GM19395 (cell line): Measurements from ENCODE around the gene TTC4.
"Not testable (repeated sequence)": the region's sequence is repeated elsewhere in the genome, so short reads cannot be mapped to it uniquely, and the experiment has no call there.

ENCODE experiments used
- ATAC-seq: cut with Tn5 transposase; IDR thresholded peaks from one replicate; pipeline ENCODE4 v1.9.1; 2021; ENCODE audit warnings: mild to moderate bottlenecking, moderate library complexity; ENCODE audit not compliant: unreplicated experiment

TTC4 gene

DNA sequence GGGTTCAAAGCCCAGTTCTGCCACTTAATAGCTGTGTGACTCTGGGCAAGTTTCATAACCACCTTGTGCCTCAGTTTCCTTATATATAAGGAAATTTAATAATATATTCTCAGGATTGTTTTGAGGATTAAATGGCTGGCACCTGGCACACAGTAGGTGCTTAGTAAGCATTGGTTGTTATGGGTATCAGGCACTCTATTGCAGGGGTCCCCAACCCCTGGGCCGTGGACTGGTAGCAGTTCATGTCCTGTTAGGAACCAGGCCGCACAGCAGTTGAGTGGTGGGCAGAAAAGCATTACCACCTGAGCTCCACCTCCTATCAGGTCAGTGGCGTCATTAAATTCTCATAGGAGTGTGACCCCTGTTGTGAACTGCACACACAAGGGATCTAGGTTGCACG, 30.2 kb downstream of the TTC4 start:
- ATAC-seq = no peak

DNA sequence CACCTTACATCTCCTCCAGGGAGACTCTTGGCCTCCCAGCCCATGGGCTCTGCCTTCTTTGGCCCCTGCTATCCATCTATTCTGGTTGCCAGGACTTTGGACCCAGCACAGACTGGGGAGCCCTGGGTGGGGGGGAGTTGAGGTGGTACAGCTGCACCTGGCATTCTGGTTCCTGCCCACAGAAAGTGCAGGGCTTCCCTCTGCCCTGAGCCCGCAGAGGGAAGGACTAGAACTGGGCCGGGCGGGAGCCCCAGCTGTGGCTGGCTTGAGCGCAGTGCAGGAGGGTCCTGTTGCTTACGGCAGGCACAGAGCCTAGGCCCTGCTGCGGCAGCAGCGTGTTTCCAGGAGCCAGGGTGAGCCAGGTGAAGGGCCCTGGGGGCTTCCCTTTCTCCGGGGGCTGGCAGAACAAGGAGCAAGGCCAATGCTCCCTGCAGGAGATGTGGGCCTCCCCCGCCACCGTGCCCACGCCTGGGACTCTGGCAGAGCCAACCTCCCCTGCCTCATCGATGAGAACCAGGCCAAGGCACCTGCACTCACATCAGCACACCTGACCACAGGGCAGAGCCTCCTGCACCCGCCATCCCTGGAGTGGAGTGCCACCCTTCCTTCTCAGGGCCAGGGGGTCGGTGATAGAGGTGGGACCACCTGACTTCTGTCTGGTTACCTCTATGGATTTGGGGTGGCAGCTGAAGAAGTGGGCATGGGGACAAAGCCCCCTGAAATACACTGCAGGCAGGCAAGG, 32.6 kb downstream of the TTC4 start:
- no peak for ATAC-seq

DNA sequence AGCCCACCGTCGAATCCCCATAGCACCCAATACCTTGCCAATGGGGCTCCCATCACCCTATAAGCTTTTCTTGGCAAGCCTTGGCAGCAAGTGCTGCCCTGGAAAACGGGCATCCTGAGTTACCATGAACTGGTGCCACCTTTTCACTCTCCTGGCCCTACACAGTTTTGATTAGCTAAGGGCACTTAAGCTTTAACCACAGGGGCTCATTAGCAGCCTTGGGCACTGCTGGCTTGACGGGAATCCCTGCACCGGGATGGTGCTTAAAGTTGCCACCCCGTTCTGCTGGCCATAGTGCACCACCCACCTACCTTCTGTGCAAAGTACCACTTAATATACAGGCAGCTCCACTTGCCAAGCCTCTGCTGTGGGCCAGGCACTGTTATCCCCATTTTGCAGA, 34.9 kb downstream of the TTC4 start:
- no peak for ATAC-seq

DNA sequence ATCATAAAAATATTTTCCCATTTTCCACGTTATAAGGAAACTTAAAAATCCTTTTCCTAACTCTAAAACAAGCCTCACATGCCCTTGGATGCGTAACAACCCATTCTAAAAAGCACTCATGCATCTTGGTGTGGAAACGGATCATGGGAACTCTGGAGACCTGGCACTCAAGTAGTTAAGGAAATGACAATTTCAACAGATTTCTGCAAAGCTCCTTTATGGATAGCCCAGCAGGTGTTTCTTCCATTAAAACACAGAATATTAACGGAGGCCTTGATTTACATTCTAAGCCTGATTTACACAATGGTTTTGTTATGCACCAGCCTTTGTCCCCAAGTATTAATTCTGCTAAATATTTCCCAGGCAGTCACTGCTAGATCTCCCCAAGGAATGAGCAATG, 35.8 kb downstream of the TTC4 start:
- no peak for ATAC-seq

DNA sequence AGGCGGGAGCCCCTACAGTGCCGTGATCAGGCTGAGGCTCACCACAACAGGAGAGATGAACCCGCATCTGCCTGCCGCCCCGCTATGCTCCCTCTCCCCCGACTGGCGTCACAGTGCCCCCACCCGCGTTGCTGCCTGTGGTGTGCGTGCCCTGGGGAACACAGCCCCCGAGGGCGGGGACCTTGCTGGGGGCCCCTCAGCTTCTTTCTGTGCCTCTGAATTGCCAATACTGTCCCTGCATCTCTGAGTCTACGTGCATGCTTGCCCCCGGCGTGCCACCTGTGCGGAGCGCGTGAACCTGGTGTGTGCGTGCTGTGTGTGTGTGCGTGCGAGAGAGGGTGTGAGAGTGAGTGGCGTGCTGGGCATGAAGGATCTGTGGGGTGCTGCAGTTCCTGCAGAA, 38.4 kb downstream of the TTC4 start:
- ATAC-seq = no peak

DNA sequence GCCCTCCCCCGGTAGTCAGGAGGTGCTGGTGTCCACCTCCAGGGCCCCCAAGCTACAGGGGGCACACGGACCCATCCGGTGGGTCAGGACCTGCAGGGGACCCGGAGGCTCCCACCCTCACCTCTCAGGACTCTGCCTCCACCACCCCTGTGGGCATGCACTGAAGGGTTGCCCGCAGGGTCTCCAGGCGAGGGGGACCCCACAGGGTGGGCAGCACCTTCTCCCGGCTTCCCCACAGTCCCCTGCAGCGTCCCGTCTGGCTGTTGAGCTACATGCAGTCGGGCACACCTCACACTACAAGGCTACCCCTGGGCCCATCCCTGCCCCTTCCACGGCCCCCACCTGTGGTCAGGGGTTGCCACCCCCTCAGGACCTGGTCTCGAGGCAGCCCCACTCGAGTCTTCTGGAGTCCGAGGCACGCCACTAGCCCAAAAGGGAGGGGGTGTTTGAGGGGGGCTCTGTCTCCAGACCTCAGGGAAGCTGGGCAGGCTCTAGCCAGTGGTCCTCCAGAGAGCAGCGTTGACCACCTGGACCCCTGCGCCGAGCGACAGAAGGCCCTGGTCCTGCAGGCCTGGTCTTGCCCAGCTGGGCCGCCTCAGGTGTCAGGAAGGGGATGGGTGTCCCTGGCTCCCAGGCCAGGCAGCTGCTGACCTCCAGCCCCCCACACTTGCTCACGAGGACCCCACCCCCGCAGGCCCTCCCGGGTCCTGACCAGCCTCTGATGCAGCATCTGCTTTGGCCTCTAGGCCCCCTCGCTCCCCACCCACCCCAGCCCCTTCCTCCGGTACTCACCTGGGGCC, 39.0 kb downstream of the TTC4 start:
- no peak for ATAC-seq

DNA sequence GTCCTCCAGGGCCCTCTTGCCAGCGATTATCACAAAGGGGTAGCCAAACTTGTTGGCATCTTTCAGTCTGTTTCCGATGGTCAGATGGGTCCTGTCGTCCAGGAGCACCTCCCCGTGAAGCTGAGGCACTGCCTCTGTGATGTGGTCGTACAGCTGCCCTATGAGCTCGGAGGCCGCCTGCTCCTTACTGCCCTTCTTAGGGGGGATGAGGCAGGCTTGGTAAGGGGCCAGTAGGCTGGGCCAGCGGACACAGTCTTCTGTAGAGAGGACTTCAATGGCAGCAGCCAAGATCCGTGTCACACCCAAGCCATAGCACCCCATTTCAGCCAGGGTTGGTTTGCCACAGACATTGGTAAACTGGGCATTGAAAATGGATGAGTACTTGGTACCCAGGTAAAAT, 42.2 kb downstream of the TTC4 start:
- ATAC-seq = no peak

DNA sequence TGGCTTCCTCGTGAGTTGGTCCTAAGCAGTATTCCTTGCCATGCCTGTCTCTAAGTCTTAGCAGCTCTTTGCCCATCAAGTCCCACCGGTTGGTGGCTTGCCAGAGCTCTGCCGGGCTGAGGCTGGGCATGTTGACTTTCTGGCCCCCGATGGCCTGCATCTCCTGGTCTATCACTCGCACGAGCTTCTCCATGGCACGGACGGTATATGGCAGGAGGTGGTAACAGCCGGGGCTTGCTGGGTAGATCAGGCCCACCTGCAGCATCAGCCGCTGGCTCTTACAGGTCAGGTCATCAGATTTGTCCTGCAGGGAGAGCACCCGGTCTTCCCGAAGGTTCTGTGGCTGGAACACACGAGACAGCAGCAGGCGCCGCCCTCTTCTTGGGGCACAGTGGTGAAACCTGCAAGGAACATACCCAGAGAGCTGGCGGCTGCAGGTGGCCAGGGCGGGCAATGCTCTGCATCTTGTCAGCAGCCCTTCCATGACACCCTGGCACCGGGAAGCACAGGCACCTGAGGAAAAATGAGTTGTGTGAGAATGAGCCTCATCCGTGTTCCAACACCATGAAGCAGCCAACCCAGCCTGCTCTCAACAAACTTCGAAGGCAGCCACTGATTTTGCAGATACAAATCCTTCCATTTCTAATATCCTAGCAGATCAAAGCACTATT, 43.2 kb downstream of the TTC4 start:
- ATAC-seq = no peak

DNA sequence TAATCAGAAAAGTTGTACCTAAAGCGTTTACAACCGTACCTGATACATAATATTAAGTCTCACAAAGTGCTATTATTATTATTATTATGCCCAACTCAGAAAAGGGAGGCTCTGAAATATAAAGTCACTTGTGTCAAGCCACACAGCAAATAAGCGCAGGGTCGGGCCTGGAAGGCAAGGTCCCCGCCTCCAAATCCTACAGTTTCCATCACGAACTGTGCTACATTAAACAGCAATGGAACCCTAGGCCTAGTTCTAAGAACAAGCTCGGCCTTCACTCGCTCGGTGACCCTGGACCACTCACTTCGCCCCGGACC, 48.1 kb downstream of the TTC4 start:
- no peak for ATAC-seq

DNA sequence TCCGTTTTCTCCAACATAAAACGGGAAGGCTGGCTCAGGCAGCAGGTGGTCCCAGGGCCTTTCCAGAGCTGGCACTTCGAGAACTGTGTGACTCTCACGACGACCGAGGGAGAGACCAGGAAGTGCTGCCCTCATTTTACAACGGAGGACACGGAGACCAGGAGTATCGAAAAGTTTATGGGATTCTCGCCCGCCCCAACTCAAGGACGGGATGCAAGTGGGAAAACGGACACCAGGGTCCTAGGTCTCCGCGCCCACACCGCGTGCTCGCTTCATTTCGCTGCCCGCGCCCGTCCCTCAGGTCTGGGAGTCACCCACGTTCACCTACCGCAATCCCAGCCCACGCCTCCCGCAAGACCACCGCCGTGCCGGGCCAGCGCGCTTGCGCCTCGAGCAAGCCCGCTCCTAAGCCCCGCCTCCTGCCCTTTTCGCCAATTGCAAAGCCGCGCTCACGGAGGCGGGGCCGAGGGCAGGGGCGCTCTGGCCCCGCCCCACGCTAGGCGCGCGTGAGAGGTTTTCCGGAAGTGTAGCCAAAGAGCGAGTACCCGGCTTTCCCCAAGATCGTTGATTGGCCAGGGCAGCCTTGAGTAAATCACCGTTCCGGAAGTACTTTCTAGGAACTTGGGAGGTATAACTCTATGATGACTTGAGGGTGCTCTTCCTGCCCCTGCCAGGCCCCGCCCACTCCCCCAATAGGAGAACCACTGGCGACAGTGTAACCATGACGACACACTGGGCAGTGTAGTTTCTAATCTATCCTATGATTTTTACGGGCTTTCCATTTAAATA, 48.7 kb downstream of the TTC4 start, which contains the start of gene PARS2:
Gene PARS2 (minus strand): TSS at position 391 of the 789 bp plus-strand sequence. CDS start 5,362 bp downstream, outside the sequence.
- ATAC-seq = peak; percentile 97

DNA sequence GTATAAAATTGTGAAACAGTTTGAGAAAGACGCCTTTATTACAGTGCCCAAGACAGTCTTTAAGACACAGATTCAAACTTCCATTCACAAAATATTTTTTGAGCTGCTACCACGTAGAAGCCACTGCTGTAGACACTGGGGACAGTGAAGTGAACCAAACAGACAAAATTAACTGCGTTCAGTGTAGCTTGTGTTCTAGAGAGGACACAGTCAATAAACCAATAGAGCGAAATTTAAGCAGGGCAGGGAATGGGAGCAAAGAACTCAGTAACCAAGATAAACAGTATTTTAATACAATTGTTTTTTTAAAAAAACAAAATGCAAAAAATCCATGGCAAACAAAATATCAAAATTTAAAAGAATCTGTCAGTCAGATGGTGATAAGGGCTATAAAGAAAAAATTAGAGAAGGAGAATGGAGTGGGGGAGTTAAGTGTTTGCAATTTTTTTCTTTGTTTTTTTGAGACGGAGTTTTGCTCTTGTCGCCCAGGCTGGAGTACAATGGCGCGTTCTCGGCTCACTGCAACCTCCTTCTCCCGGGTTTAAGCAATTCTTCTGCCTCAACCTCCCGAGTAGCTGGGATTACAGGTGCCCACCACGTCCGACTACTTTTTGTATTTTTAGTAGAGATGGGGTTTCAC, 49.4 kb downstream of the TTC4 start:
- ATAC-seq = peak; percentile 40

DNA sequence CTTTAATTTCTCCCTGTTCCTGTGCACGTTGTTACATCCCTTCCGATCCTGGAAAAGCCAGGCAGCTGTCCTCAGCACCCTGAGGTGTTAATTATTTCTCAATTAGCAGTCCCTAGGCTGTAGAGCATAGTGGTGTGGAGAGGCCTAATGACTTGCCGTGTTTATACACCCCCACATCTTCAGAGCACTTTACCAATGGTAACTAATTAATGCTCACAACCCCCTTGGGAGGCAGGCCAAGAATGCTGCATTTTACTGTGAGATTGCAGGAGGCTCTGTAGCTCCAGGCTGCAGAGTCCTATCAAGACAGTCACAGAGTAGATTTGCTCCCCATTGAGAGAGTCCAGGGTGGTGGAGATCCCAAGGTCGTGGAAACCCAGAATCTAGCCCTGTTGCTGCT, 51.1 kb downstream of the TTC4 start:
- ATAC-seq = no peak

DNA sequence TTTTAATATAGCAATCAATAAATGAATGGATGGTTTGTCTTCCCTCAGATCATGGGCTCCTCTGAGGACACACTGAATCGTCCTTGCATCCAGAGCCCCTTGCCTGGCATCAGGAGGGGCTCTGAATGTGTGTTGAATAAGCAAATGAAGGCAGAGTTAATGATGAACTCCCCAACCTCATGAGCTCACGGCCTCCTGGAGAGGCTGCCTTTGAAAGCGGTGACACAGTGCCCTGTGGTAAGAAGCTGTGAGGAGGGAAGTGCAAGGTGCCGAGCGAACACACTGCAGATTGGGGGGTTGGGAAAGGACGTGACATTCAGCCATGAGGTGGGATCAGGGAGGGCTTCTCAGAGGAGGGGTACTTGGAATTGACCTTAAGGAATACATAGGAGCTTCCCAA, 51.9 kb downstream of the TTC4 start:
- ATAC-seq = no peak

DNA sequence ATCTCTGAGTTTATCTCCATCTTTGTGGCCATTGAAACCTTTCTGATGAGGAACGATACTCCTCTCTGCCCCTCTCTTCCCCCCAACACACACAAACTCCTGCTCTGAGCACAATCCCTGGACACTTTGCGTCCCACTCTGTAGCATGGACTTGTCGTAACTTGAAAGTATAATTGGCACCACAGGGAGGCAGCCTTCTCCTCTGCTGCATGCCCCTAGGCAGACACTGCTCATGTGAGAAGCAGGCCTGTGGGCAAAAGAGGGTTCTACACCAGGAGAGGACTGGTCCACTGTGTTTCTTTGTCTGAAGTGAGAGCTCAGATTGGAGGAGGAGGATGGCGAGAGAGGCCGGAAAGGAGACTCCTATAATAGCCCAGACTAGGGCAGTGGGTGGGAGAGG, 52.4 kb downstream of the TTC4 start:
- ATAC-seq = no peak

DNA sequence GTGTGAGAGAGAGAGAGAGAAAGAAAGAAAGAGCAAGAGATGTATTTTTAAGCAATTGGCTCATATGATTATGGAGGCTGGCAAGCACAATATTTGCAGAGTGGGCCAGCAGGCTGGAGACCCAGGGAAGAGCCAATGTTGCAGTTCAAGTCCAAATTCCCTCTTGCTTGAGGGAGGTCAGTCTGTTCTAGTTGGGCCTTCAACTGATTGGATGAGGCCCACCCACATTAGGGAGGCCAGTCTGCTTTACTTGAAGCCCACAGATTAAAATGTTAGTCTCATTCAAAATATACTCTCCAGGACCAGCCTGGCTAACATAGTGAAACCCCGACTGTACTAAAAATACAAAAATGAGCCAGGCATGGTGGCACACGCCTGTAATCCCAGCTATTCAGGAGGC, 57.3 kb downstream of the TTC4 start:
- no peak for ATAC-seq

DNA sequence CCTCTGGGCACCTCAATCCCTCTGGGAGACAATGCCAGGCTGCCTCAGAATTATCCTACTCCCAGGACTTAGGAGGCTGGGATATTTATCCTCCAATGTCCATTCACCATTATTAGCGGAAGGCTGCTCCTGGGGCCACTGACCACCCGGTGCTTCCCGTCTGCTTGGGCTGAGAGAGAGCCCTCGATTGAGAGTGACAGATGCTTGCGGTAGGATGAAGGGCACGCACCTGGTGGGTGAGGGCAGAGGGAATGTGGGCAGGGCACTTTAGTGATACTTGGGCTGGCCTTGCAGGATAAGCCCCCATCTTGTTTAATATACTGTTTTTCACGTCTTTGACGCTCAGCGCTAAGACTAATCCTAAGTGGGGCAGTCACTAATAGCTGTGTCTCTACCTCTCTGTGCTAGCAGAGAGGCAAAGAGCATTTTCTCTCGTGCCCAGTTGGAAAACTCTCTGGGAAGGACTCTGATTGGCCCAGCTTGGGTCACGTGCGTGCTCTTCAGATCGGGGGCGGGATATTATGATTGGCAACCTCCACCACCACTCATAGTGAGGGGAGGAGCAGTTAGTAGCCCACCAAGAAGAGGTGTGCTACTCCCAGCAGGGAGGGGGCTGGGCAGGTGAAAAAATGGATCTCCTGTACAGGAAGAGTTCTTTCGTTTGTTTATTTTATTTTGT, 59.3 kb downstream of the TTC4 start:
- no peak for ATAC-seq

DNA sequence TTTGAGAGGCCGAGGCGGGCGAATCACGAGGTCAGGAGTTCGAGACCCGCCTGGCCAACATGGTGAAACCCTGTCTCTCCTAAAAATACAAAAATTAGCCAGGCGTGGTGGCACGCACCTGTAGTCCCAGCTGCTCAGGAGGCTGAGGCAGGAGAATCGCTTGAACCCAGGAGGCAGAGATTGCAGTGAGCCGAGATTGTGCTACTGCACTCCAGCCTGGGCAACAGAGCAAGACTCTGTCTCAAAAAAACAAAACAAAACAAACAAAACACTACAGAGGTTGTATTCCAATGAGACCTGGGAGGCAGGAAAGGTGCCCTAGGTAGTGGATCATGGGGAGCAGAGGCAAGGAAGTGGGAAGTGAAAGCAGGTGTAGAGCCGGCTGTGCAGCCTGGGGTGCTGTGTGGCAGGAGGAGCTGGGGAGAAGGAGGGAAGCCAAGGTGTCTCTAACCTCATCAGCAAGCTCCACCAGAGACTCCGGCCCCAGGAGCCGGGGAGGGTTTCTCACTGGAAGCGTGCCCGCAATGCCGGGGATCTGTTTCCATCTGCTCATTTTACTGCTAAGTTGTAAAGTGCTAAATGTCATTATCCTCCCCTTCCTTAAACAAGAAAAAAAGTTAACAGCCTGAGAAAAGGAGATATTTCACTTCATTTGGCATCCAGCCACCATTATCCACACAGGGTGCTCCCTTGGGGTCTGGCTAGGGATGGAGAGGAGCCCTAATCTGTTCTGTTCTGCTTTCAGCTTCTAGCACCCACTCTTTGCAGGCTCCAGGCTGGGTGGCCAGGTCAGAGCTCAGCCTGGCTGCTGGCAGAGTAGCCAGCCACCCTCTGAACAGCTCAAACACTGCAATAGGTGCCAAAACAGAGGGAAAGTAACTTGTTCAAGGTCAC, 60.4 kb downstream of the TTC4 start:
- not testable (repeated sequence) for ATAC-seq

DNA sequence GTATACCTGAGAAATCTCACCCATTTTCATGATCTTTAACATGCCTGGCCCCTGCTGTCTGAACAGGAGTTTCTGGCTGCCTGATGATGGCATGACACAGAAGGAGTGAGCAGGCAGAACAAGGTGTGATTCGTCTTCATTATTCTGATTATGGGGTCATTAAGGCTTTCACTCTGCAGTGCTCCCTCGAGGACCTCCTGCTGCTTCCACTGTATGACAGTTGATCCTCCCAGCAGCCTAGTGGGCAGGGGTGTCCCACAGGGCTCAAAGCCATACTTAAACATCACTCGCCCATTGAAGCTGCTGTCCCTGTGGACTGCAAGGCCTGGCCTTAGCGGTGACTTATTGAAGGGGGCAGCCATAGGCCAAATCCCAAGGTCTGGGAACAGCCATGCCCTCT, 61.4 kb downstream of the TTC4 start:
- ATAC-seq = no peak

DNA sequence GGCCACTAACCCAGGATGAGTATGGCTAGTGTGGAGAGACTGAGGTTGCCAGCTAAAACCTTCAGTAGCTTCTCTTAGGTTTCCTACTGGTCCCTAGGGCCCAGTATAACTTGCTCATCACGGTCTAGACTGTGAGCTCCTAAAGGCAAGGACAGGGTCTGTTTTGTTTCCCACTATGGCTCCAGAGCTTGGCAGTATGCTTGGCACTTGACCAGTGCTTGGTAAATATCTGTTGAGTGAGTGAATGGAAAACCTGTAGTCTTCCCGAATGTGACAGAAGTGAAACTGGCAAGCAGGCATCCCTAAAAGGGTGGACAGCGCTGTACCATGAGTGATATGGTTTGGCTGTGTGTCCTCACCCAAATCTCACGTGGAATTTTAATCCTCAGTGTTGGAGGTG, 61.8 kb downstream of the TTC4 start:
- ATAC-seq = no peak
